ENCODE results near the gene ASB2.

The ASB2 gene

DNA sequence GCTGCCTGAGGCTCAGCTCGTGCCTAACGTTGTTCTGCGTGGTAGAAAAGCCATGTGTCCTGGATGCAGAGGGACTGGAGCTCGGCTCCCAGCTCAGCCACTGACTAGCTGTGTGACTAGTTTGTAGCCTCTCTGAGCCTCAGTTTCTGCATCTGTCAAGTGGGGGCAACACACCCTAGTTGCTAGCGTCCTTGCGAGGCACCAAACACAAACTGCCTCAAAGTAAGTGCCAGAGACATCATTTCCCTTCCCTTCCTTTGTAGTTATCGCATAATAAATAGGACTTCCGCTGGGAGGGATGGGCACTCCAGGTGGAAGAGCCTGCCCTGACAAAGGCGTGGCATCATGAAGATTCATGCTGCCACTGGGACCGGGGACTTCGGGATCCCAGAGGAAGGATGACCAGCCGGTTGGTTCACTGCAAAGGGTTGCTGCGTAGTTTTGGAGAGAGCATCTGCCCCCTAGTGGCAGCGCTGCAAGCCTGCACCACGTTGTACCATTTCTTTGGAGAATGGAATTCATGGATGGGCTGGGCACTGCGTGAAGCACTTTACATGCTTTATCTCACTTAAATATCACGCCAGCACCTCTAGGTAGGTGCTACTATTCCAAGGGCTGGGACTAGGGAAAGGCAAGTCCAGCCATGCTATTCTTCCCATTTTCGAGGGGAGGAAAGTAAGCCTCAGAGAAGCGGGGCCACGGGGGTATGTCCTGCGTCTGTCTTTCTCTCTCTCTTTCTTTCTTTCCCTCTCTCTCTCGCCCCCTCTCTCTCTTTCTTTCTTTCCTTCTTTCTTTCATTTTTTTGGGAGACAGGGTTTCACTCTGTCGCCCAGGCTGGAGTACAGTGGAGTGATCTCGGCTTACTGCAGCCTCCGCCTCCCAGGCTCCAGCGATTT, 25.4 kb upstream of the ASB2 start:
- TF ChIP-seq SIN3A (IDR thresholded peaks at IDR 0.05; ENCODE audit: borderline replicate concordance, insufficient read depth, low read length) = no peak
- TF ChIP-seq FOXP2 (optimal IDR thresholded peaks at IDR 0.05; ENCODE audit: borderline replicate concordance, extremely low read depth, extremely low read length, insufficient read depth) = no peak
- no peak for TF ChIP-seq POLR2AphosphoS5 (IDR thresholded peaks at IDR 0.05; ENCODE audit: low read depth, low read length)
- TF ChIP-seq, protein P1, sequence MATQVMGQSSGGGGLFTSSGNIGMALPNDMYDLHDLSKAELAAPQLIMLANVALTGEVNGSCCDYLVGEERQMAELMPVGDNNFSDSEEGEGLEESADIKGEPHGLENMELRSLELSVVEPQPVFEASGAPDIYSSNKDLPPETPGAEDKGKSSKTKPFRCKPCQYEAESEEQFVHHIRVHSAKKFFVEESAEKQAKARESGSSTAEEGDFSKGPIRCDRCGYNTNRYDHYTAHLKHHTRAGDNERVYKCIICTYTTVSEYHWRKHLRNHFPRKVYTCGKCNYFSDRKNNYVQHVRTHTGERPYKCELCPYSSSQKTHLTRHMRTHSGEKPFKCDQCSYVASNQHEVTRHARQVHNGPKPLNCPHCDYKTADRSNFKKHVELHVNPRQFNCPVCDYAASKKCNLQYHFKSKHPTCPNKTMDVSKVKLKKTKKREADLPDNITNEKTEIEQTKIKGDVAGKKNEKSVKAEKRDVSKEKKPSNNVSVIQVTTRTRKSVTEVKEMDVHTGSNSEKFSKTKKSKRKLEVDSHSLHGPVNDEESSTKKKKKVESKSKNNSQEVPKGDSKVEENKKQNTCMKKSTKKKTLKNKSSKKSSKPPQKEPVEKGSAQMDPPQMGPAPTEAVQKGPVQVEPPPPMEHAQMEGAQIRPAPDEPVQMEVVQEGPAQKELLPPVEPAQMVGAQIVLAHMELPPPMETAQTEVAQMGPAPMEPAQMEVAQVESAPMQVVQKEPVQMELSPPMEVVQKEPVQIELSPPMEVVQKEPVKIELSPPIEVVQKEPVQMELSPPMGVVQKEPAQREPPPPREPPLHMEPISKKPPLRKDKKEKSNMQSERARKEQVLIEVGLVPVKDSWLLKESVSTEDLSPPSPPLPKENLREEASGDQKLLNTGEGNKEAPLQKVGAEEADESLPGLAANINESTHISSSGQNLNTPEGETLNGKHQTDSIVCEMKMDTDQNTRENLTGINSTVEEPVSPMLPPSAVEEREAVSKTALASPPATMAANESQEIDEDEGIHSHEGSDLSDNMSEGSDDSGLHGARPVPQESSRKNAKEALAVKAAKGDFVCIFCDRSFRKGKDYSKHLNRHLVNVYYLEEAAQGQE (IDR thresholded peaks at IDR 0.05; ENCODE audit: insufficient read depth in 1 of 2, low read depth in 2 of 2, low read length in 2 of 2) = no peak

DNA sequence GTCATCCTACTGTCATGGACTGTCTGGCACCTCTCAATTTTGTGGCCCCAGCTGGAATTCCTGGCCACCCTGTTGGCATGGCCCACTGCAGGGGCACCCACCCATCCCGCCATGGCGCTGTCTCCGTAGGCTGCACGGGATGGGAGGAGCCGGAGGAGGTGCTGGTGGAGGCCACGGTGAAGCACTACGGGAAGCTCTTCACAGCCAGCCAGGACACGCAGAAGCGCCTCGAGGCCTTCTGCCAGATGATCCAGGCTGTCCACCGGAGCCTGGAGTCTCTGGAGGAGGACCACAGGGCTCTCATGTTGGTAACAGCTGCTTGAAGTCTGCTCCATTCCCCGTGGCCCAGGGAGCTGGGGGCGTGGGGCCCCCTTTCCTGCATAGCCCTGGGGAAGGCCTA, 24.6 kb upstream of the ASB2 start:
- TF ChIP-seq POLR2AphosphoS5 (IDR thresholded peaks at IDR 0.05; ENCODE audit: low read depth, low read length) (no peak), FOXP2 (optimal IDR thresholded peaks at IDR 0.05; ENCODE audit: borderline replicate concordance, extremely low read depth, extremely low read length, insufficient read depth) (no peak), TAF1 (IDR thresholded peaks at IDR 0.05; ENCODE audit: borderline replicate concordance, insufficient read depth, low read length) (no peak), SIN3A (IDR thresholded peaks at IDR 0.05; ENCODE audit: borderline replicate concordance, insufficient read depth, low read length) (no peak)
- TF ChIP-seq, protein P1 (IDR thresholded peaks at IDR 0.05; ENCODE audit: insufficient read depth in 1 of 2, low read depth in 2 of 2, low read length in 2 of 2) = no peak

DNA sequence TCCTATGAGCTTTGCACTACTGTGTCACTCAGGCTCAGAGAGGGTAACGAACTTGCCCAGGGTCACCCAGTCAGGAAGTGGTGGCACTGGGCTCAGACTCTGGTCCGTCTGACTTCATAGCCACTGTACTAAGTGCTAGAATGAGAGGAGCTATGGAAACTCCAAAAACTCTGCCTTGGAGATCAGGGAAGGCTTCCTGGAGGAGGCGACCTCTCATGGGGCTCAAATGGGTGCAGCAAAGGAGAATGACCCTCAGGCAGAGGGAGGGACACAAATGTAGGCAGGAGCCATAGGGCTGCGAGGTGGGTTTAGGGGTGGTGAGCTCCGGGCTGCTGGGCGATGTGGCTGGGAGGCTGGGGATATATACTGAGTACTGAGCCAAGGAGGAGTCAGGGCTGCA, 23.9 kb upstream of the ASB2 start:
- no peak for TF ChIP-seq TAF1 (IDR thresholded peaks at IDR 0.05; ENCODE audit: borderline replicate concordance, insufficient read depth, low read length)

DNA sequence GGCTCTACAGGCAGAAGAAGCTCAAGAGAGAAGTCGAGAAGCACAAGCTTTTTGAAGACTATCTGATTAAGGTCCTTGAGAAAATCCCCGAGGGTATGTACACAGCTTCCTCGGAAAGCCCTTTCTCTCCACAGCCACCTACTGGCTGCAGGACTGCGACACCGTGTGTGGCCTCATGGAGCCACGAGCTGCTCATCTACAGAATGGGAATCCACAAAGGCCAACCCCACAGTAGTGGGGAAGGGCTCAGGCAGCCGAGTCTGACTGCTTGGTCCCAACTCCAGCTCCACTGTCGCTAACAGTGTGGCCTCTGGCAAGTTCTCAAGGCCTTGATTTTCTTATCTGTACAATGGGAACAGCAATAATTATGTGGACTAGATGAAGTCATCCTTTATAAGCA, 23.2 kb upstream of the ASB2 start:
- no peak for TF ChIP-seq POLR2AphosphoS5 (IDR thresholded peaks at IDR 0.05; ENCODE audit: low read depth, low read length)
- no peak for TF ChIP-seq SIN3A (IDR thresholded peaks at IDR 0.05; ENCODE audit: borderline replicate concordance, insufficient read depth, low read length)
- TF ChIP-seq FOXP2 (optimal IDR thresholded peaks at IDR 0.05; ENCODE audit: borderline replicate concordance, extremely low read depth, extremely low read length, insufficient read depth) = no peak
- TF ChIP-seq, protein P1 (IDR thresholded peaks at IDR 0.05; ENCODE audit: insufficient read depth in 1 of 2, low read depth in 2 of 2, low read length in 2 of 2) = no peak
- no peak for TF ChIP-seq TAF1 (IDR thresholded peaks at IDR 0.05; ENCODE audit: borderline replicate concordance, insufficient read depth, low read length)

DNA sequence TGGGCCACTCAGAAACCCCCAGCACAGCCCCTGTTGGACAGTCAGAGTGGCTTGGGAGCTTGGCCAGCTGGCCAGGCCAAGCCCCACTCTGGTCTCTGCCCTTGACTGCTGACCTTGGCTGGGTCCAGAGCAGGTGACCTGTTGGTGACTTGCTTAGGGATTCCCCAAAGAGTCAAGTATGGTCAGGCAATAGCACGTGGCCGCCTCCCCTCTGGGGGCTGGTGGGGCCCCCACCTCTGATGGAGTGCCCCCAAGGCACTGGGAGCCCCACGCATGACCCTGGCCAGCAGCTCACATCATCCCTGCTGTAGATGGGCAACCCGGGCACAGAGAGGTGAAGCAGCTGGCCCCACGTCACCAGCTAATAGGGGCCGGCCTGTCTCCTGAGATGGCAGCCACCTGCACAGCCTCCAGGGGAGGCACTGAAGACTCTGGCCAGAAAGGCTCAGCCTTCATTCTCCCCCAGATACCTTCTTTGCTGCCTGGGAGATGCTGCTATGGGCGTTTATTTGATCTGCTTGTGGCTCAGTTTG, 22.6 kb upstream of the ASB2 start:
- TF ChIP-seq SIN3A (IDR thresholded peaks at IDR 0.05; ENCODE audit: borderline replicate concordance, insufficient read depth, low read length) (no peak), POLR2AphosphoS5 (IDR thresholded peaks at IDR 0.05; ENCODE audit: low read depth, low read length) (no peak), FOXP2 (optimal IDR thresholded peaks at IDR 0.05; ENCODE audit: borderline replicate concordance, extremely low read depth, extremely low read length, insufficient read depth) (no peak), TAF1 (IDR thresholded peaks at IDR 0.05; ENCODE audit: borderline replicate concordance, insufficient read depth, low read length) (no peak)
- TF ChIP-seq, protein P1 (IDR thresholded peaks at IDR 0.05; ENCODE audit: insufficient read depth in 1 of 2, low read depth in 2 of 2, low read length in 2 of 2) = no peak

Data from PFSK-1 (cell line).